Endometrial microvascular endothelial cells (primary cell): Measurements from ENCODE around the gene FGD4. TPM values are rescaled to one million over a fixed set of nuclear protein-coding genes. Genes with fewer than 3 reads are reported as not detected.
"Not testable (repeated sequence)": the region's sequence is repeated elsewhere in the genome, so short reads cannot be mapped to it uniquely, and the experiment has no call there.

Source experiments
- in situ Hi-C: cut with HindIII; loops from 2 replicates; pipeline ENCODE4 v1.10.0; 2017; ENCODE audit warnings: low sequenced_read_pairs, low pct_unique_long_range_greater_than_20kb; ENCODE audit errors: inconsistent ontology term
- total RNA-seq: library from RNA; depleted of rRNA; stranded (reverse); fragments of >200 nt; gene quantifications from one replicate; pipeline ENCODE4 v1.2.3, GENCODE V29; 2015; ENCODE audit errors: inconsistent ontology term

The FGD4 gene
- total RNA-seq, 1 donor from 2014 or later, result 24.6 TPM

GRCh38 chr12:32507096-32507941 is 108.0 kb downstream of the FGD4 start:
- in situ Hi-C loops, result not testable (repeated sequence)

GRCh38 chr12:32507942-32508320 is 108.6 kb downstream of the FGD4 start:
- in situ Hi-C loops, result no loop called here

GRCh38 chr12:32508626-32509025 is 109.3 kb downstream of the FGD4 start:
- in situ Hi-C loops, result no loop called here

- in situ Hi-C loops, result no loop called here
These were observed 110.2 kb downstream of the FGD4 start for GRCh38 chr12:32509328-32510091.

GRCh38 chr12:32511976-32512375 is 112.6 kb downstream of the FGD4 start:
- in situ Hi-C loops, result not testable (repeated sequence)

- in situ Hi-C loops, result no loop called here
These were observed 113.0 kb downstream of the FGD4 start for GRCh38 chr12:32512379-32512778.

GRCh38 chr12:32512910-32513309 is 113.6 kb downstream of the FGD4 start:
- in situ Hi-C loops, result no loop called here

GRCh38 chr12:32515137-32515873 is 115.9 kb downstream of the FGD4 start:
- in situ Hi-C loops, result no loop called here

- in situ Hi-C loops, result no loop called here
These were observed 116.9 kb downstream of the FGD4 start for GRCh38 chr12:32516230-32516629.

- in situ Hi-C loops, result no loop called here
These were observed 118.6 kb downstream of the FGD4 start for GRCh38 chr12:32517966-32518365.

GRCh38 chr12:32519047-32519446 is 119.7 kb downstream of the FGD4 start:
- in situ Hi-C loops, result no loop called here

GRCh38 chr12:32522331-32523221 is 123.2 kb downstream of the FGD4 start:
- in situ Hi-C loops, result no loop called here

GRCh38 chr12:32525802-32526201 is 126.4 kb downstream of the FGD4 start:
- in situ Hi-C loops, result not testable (repeated sequence)

GRCh38 chr12:32526343-32526742 is 127.0 kb downstream of the FGD4 start:
- in situ Hi-C loops, result not testable (repeated sequence)

- in situ Hi-C loops, result no loop called here
These were observed 133.1 kb downstream of the FGD4 start for GRCh38 chr12:32532422-32532821.

GRCh38 chr12:32532951-32533350 is 133.6 kb downstream of the FGD4 start:
- in situ Hi-C loops, result no loop called here

- in situ Hi-C loops, result not testable (repeated sequence)
These were observed 134.1 kb downstream of the FGD4 start for GRCh38 chr12:32533506-32533905.

GRCh38 chr12:32533971-32534590 is 134.7 kb downstream of the FGD4 start:
- in situ Hi-C loops, result no loop called here
